Upper lobe of left lung (tissue), 6 donors: ENCODE results near the gene NME7. TPM values are rescaled to one million over a fixed set of nuclear protein-coding genes. Genes with fewer than 3 reads are reported as not detected.

ENCODE experiments used
- ATAC-seq, 2 donors: fragments of 200-7000 bp; cut with Tn5 transposase; one replicate each; pipeline ENCODE4 v1.9.1; 2022; ENCODE audit warnings: mild to moderate bottlenecking in 2 of 2, moderate library complexity in 2 of 2; ENCODE audit not compliant: low FRiP score in 2 of 2
- DNase-seq, 2 donors: peaks; one replicate each; pipeline ENCODE4 v3.0.0-alpha.2; 2019 to 2020
- H3K27ac ChIP-seq, 4 donors: fragments of 200-600 bp; sonication (generic); one replicate each; pipeline ENCODE4 v1.5.1; 2016 to 2019
- H3K27me3 ChIP-seq, 4 donors: fragments of 200-600 bp; sonication (generic); one replicate each; pipeline ENCODE4 v1.5.1; 2017 to 2019
- H3K36me3 ChIP-seq, 4 donors: fragments of 200-600 bp; sonication (generic); one replicate each; pipeline ENCODE4 v1.5.1; 2016 to 2019
- H3K4me1 ChIP-seq, 4 donors: fragments of 200-600 bp; sonication (generic); one replicate each; pipeline ENCODE4 v1.5.1; 2018 to 2019
- H3K4me3 ChIP-seq, 4 donors: fragments of 200-600 bp; sonication (generic); one replicate each; pipeline ENCODE4 v1.5.1; 2017 to 2019; ENCODE audit warnings: mild to moderate bottlenecking in 2 of 4, moderate library complexity in 1 of 4
- H3K9me3 ChIP-seq, 4 donors: fragments of 200-600 bp; sonication (generic); one replicate each; pipeline ENCODE4 v1.5.1; 2018 to 2019
- CTCF ChIP-seq, 6 experiments: fragments of 450-650 bp in 4 of 6; fragments of 200-600 bp in 2 of 6; sonication (generic) in 2 of 6; IDR thresholded peaks; one replicate each; pipeline ENCODE4 v1.5.1; 2016 to 2019; ENCODE audit warnings: antibody characterized with exemption in 6 of 6
- EP300 ChIP-seq, 4 donors: sonication (generic); formaldehyde crosslinking; IDR thresholded peaks; one replicate each; pipeline ENCODE4 v1.5.1; 2017; ENCODE audit warnings: antibody characterized with exemption in 4 of 4, control low read depth in 2 of 4
- POLR2A ChIP-seq, 4 donors: fragments of 450-650 bp; IDR thresholded peaks; one replicate each; pipeline ENCODE4 v1.5.1; 2016 to 2017; ENCODE audit warnings: antibody characterized with exemption in 4 of 4, mild to moderate bottlenecking in 2 of 4
- POLR2AphosphoS5 ChIP-seq, 2 donors: sonication (generic); formaldehyde crosslinking; IDR thresholded peaks; one replicate each; pipeline ENCODE4 v1.5.1; 2017; ENCODE audit warnings: antibody characterized with exemption in 2 of 2
- WGBS, 2 donors: methylation state at CpG; one replicate each; pipeline ENCODE4 v1.1.5; 2017 to 2018; 5-methylcytosine and 5-hydroxymethylcytosine counted together
- total RNA-seq, 6 donors: library from RNA; depleted of rRNA in 4 of 6; stranded (reverse); fragments of >200 nt in 4 of 6; gene quantifications; one replicate each; pipeline versions ENCODE4 v1.1.0 to v1.2.1, GENCODE V29; 2016 to 2021
- donor health status: DM: no; HTN: no; CAD: no; lungs with moderate emphysema.
- donor health status: DM: no; HTN: yes; CAD: no; lungs with severe emphysema.

Gene NME7
- total RNA-seq, 6 donors from 2014 or later: 9.8 to 24.1 (median 12.1) TPM

- Histone ChIP-seq H3K36me3 (no peaks in the 10 kb centered on the region), H3K4me3 (no peak overlapping the region), H3K27me3 (no peaks in the 10 kb centered on the region), H3K4me1 (no peaks in the 10 kb centered on the region), H3K9me3 (no peaks in the 10 kb centered on the region), H3K27ac (no peak overlapping the region)
- TF ChIP-seq POLR2A (IDR thresholded peaks at IDR 0.05) (no peak), POLR2AphosphoS5 (IDR thresholded peaks at IDR 0.05) (no peak), EP300 (IDR thresholded peaks at IDR 0.05) (no peak), CTCF (IDR thresholded peaks at IDR 0.05) (no peak)
- no peak for ATAC-seq
- no peak for DNase-seq
- WGBS, 2 donors: 56 to 70% methylated on average over 1 of the region's 1 CpG
Measured at GRCh38 chr1:169249611-169250010, 118.0 kb downstream of the NME7 start.

DNA sequence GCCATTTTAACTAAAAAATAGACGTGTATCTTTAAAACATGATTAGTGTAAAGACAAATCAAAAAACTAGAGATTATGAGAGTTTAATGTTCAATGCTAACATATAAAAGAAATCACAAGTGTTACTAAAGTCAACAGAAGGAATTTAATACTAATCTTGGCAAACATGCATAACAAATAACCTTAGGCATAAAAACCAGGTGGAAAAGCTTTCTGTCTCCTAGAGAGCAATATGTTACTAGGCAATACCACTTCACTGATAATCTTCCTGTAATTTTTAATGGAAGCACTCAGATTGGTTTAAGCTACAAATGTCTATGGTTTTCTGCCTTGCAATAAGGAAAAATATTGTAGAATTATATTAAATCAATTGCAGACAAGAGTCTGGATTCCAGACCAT, 121.9 kb downstream of the NME7 start:
- no peak overlapping the region for H3K4me3 ChIP-seq
- no peaks in the 10 kb centered on the region for H3K27me3 ChIP-seq
- no peak for ATAC-seq
- WGBS, 2 donors: 56 to 61% methylated on average over 1 of the region's 1 CpG
- H3K36me3 ChIP-seq: no peaks in the 10 kb centered on the region
- DNase-seq: no peak
- H3K4me1 ChIP-seq: no peaks in the 10 kb centered on the region
- H3K27ac ChIP-seq: no peak overlapping the region
- no peak for TF ChIP-seq POLR2AphosphoS5 (IDR thresholded peaks at IDR 0.05)
- no peak for TF ChIP-seq POLR2A (IDR thresholded peaks at IDR 0.05)
- no peak for TF ChIP-seq CTCF (IDR thresholded peaks at IDR 0.05)
- no peak for TF ChIP-seq EP300 (IDR thresholded peaks at IDR 0.05)
- no peaks in the 10 kb centered on the region for H3K9me3 ChIP-seq

DNA sequence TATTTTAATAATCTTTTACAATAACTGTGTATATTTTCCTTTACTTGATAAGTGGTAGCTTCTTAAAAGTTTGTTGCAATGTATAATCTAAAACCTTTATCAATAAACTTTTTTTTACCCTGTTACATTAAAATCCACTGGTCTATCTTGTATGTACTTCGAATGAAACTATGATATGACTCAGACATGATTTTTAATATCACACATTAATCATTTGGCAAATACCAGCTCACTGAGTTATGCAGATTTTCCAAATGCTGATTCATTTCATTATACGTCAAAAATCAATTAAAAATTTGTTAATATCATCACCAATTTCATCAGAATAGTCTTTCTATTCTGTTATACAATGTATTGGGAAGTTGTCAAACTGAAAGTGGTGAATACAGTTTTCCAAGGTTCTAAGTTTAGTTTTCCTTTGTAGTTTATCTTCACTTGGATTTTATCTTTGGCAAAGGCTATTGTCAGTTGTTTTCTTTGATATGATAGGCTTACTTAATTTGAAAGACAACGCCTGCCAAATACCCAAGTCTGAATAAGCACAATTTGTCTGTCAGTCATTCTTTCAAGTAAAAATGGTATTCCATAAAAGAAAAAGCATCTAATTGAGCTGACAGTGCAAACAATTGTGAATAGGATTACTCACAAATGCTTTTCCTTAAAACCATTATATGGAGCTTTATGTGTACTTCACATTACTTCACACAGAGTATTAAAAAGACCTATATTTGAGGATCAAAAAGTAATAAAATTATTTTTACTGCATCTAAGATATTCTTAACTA, 127.0 kb downstream of the NME7 start:
- Histone ChIP-seq H3K9me3 (no peaks in the 10 kb centered on the region), H3K27me3 (no peaks in the 10 kb centered on the region), H3K36me3 (no peaks in the 10 kb centered on the region), H3K27ac (no peak overlapping the region), H3K4me1 (no peaks in the 10 kb centered on the region), H3K4me3 (no peak overlapping the region)
- no peak for TF ChIP-seq CTCF (IDR thresholded peaks at IDR 0.05)
- 53% methylated on average over 3 of the region's 3 CpGs for WGBS, 2 donors
- no peak for DNase-seq
- no peak for ATAC-seq

- DNase-seq (no peak), ATAC-seq (no peak)
- TF ChIP-seq POLR2AphosphoS5 (IDR thresholded peaks at IDR 0.05): no peak
- TF ChIP-seq POLR2A (IDR thresholded peaks at IDR 0.05): no peak
- no peak for TF ChIP-seq CTCF (IDR thresholded peaks at IDR 0.05)
- Histone ChIP-seq H3K4me1 (no peaks in the 10 kb centered on the region), H3K4me3 (no peak overlapping the region), H3K36me3 (peaks cover 0 to 3% (median 0%) of the 10 kb centered on the region in 4 donors), H3K9me3 (no peaks in the 10 kb centered on the region), H3K27me3 (no peaks in the 10 kb centered on the region), H3K27ac (no peak overlapping the region)
- WGBS, 2 donors: 84 to 94% methylated on average over 4 of the region's 4 CpGs
Measured at GRCh38 chr1:169236880-169237279, 130.7 kb downstream of the NME7 start.

- no peak for ATAC-seq
Measured at GRCh38 chr1:169236143-169236542, 131.5 kb downstream of the NME7 start.

More at GRCh38 chr1:169236143-169236542, 131.5 kb downstream of the NME7 start:
- H3K36me3 ChIP-seq: peaks cover 0 to 3% (median 0%) of the 10 kb centered on the region in 4 donors
- H3K27me3 ChIP-seq: no peaks in the 10 kb centered on the region
- H3K27ac ChIP-seq: no peak overlapping the region
- no peaks in the 10 kb centered on the region for H3K4me1 ChIP-seq
- no peak for DNase-seq
- WGBS, 2 donors: 63 to 67% methylated on average over 1 of the region's 1 CpG
- no peaks in the 10 kb centered on the region for H3K9me3 ChIP-seq
- H3K4me3 ChIP-seq: no peak overlapping the region
- no peak for TF ChIP-seq POLR2A (IDR thresholded peaks at IDR 0.05)
- TF ChIP-seq EP300 (IDR thresholded peaks at IDR 0.05): no peak
- no peak for TF ChIP-seq CTCF (IDR thresholded peaks at IDR 0.05)
- no peak for TF ChIP-seq POLR2AphosphoS5 (IDR thresholded peaks at IDR 0.05)
